DOHH2 (cell line): Measurements from ENCODE around the gene DCUN1D1.

ENCODE experiments used
- H3F3A ChIP-seq: fragments of 200-600 bp; sonication (generic), shearing (Covaris generic); 2 replicates; pipeline ENCODE4 v1.6.0; 2016; ENCODE audit warnings: antibody characterized with exemption, mild to moderate bottlenecking; ENCODE audit not compliant: control insufficient read depth, insufficient read depth
- H3K27ac ChIP-seq: fragments of 200-600 bp; sonication (generic); 2 replicates; pipeline ENCODE4 v1.5.1; 2014; ENCODE audit warnings: low read depth, mild to moderate bottlenecking, low read length, moderate library complexity
- H3K27me3 ChIP-seq: fragments of 200-600 bp; sonication (generic); 2 replicates; pipeline ENCODE4 v1.6.1; 2014; ENCODE audit warnings: mild to moderate bottlenecking, low read length, mixed read lengths; ENCODE audit not compliant: control insufficient read depth
- H3K36me3 ChIP-seq: fragments of 200-600 bp; sonication (generic); 2 replicates; pipeline ENCODE4 v1.6.1; 2014; ENCODE audit warnings: mild to moderate bottlenecking, low read length, moderate library complexity, mixed read lengths; ENCODE audit not compliant: control insufficient read depth
- H3K4me1 ChIP-seq: fragments of 200-600 bp; sonication (generic); 2 replicates; pipeline ENCODE4 v1.6.1; 2014; ENCODE audit warnings: mild to moderate bottlenecking, low read length, mixed read lengths; ENCODE audit not compliant: control insufficient read depth
- H3K4me2 ChIP-seq: fragments of 200-600 bp; sonication (generic); 2 replicates; pipeline ENCODE4 v1.6.0; 2014; ENCODE audit warnings: mild to moderate bottlenecking, low read length, moderate library complexity
- H3K4me3 ChIP-seq: fragments of 200-600 bp; sonication (generic); 2 replicates; pipeline ENCODE4 v1.5.1; 2014; ENCODE audit warnings: mild to moderate bottlenecking, low read length, mixed read lengths
- H3K79me2 ChIP-seq: fragments of 200-600 bp; sonication (generic); 2 replicates; pipeline ENCODE4 v1.6.1; 2014; ENCODE audit warnings: mild to moderate bottlenecking, low read length, mixed read lengths; ENCODE audit not compliant: control insufficient read depth
- H3K9me2 ChIP-seq: fragments of 200-600 bp; sonication (generic); replicated peaks from 2 replicates; pipeline ENCODE4 v1.6.1; 2014; ENCODE audit warnings: mild to moderate bottlenecking, low read length, mixed read lengths; ENCODE audit not compliant: control insufficient read depth
- H3K9me3 ChIP-seq: fragments of 200-600 bp; sonication (generic); 2 replicates; pipeline ENCODE4 v1.6.1; 2014; ENCODE audit warnings: antibody characterized with exemption, low read length, mixed read lengths; ENCODE audit not compliant: control insufficient read depth, insufficient read depth
- H4K20me1 ChIP-seq: fragments of 200-600 bp; sonication (generic); 2 replicates; pipeline ENCODE4 v1.6.0; 2014; ENCODE audit warnings: low read depth, mild to moderate bottlenecking, antibody characterized with exemption, low read length, moderate library complexity; ENCODE audit not compliant: control insufficient read depth, insufficient read depth
- EZH2phosphoT487 ChIP-seq: fragments of 200-600 bp; sonication (generic); IDR thresholded peaks from 2 replicates; pipeline ENCODE4 v1.6.1; 2017; ENCODE audit warnings: borderline replicate concordance, mild to moderate bottlenecking, antibody characterized with exemption, low read length, moderate library complexity, mixed read lengths
- TF ChIP-seq, protein P1 (sequence below): fragments of 200-600 bp; sonication (generic); IDR thresholded peaks from one replicate; pipeline ENCODE4 v1.5.1; 2014; ENCODE audit warnings: antibody characterized with exemption, mild to moderate bottlenecking, low read depth, low read length; ENCODE audit not compliant: poor library complexity, severe bottlenecking

DCUN1D1 gene

DNA sequence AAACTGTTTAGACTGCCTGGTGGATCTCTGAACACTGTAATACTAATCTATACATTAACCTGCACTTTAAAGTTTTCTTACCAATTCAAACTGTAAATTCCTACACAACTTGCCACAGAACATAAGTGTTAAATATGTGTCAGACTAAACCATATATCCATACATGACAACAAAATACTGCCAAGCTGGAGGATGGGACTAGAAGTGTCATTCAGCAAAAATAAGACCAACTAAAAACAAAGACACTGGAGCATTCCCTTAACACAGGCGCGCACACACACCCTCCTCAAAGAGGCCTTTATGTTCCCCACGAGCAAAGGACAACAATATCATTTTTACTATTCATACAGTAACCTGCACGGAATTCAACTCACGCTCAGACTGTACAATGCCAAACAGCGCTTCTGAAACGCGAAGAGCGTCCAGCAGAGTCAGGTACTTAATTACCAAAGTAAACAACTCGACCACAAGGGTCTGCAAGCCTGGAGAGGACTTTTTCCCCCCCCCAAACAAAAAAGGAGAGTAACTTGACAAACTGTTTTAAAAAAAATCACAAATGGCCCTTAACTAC, 1.1 kb downstream of the DCUN1D1 start:
- no peaks in the 10 kb centered on the region for H3K27me3 ChIP-seq
- peaks cover 58% of the 10 kb centered on the region for H3K79me2 ChIP-seq
- no peaks in the 10 kb centered on the region for H3K9me3 ChIP-seq
- H3K36me3 ChIP-seq = no peaks in the 10 kb centered on the region
- H3K27ac ChIP-seq = peak overlapping the region; percentile 54
- TF ChIP-seq, protein P1, sequence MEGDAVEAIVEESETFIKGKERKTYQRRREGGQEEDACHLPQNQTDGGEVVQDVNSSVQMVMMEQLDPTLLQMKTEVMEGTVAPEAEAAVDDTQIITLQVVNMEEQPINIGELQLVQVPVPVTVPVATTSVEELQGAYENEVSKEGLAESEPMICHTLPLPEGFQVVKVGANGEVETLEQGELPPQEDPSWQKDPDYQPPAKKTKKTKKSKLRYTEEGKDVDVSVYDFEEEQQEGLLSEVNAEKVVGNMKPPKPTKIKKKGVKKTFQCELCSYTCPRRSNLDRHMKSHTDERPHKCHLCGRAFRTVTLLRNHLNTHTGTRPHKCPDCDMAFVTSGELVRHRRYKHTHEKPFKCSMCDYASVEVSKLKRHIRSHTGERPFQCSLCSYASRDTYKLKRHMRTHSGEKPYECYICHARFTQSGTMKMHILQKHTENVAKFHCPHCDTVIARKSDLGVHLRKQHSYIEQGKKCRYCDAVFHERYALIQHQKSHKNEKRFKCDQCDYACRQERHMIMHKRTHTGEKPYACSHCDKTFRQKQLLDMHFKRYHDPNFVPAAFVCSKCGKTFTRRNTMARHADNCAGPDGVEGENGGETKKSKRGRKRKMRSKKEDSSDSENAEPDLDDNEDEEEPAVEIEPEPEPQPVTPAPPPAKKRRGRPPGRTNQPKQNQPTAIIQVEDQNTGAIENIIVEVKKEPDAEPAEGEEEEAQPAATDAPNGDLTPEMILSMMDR = no peak
- no peak for TF ChIP-seq EZH2phosphoT487
- peaks cover 23% of the 10 kb centered on the region; the same call in 1 of the 2 replicates for H4K20me1 ChIP-seq
- no peaks in the 10 kb centered on the region for H3K9me2 ChIP-seq
- H3K4me3 ChIP-seq = peak overlapping the region; percentile 92
- peak overlapping the region; percentile 69 for H3K4me2 ChIP-seq
- peaks cover 10% of the 10 kb centered on the region; the same call in 1 of the 2 replicates for H3F3A ChIP-seq
- H3K4me1 ChIP-seq = peaks cover 38% of the 10 kb centered on the region

DNA sequence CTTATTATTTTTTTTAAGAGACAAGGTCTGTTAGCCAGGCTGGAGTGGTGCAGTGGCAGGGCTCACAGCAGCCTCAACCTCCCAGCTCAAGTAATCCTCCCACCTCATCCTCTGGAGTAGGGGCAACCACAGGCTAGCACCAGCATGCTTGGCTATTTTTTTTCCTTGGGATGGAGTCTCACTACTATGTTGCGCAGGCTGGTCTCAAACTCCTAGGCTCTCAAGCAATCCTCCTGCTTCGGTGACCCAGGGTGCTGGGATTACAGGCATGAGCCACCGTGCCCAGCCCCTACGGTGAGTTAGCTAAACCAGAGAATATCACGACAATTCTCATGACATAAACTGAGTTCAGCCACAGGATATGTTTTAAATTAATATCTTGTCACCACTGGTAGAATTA, 2.0 kb downstream of the DCUN1D1 start:
- TF ChIP-seq EZH2phosphoT487 = no peak
- TF ChIP-seq, protein P1 = no peak
- peaks cover 10% of the 10 kb centered on the region; the same call in 1 of the 2 replicates for H3F3A ChIP-seq
- H3K9me2 ChIP-seq = no peaks in the 10 kb centered on the region
- H3K27ac ChIP-seq = no peak overlapping the region
- peak overlapping the region; percentile 69 for H3K4me2 ChIP-seq
- no peaks in the 10 kb centered on the region for H3K27me3 ChIP-seq
- no peaks in the 10 kb centered on the region for H3K36me3 ChIP-seq
- H3K4me3 ChIP-seq = peak overlapping the region; percentile 92
- peaks cover 23% of the 10 kb centered on the region; the same call in 1 of the 2 replicates for H4K20me1 ChIP-seq
- peaks cover 66% of the 10 kb centered on the region for H3K79me2 ChIP-seq
- H3K9me3 ChIP-seq = no peaks in the 10 kb centered on the region
- peaks cover 38% of the 10 kb centered on the region for H3K4me1 ChIP-seq

DNA sequence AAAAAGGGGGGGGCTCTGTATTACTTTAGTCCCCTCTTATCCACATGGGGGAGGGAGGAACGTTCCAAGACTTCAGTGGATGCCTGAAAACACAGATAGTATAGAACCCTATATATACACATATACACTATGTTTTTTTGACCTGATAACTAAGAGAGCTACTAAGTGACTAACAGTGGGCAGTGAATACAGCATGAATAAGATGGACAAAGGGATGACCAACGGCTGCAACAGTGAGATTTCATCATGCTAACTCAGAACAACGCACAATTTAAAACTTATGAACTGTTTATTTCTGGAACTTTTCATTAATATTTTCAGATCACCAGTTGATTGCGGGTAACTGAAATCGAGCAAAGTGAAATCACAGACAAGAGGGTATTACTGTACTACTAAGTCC, 7.3 kb downstream of the DCUN1D1 start:
- Histone ChIP-seq H3K9me3 (no peaks in the 10 kb centered on the region), H3K9me2 (no peaks in the 10 kb centered on the region), H3K36me3 (no peaks in the 10 kb centered on the region; the same call in 1 of the 2 replicates), H3K27me3 (no peaks in the 10 kb centered on the region), H3K27ac (no peak overlapping the region), H3F3A (no peaks in the 10 kb centered on the region), H4K20me1 (peaks cover 11% of the 10 kb centered on the region), H3K79me2 (peaks cover 100% of the 10 kb centered on the region), H3K4me3 (no peak overlapping the region), H3K4me2 (no peak overlapping the region), H3K4me1 (peaks cover 48% of the 10 kb centered on the region)
- TF ChIP-seq EZH2phosphoT487 = no peak
- TF ChIP-seq, protein P1 = no peak
